CD4-positive, alpha-beta T cell treated with Interleukin-4 for 4 hours (primary cell): ENCODE results near the gene SESTD1.

Experiments
- DNase-seq: peaks from one replicate; pipeline ENCODE4 v3.0.0-alpha.2; 2020

Gene SESTD1

GRCh38 chr2:179264368-179265081, at the start of gene SESTD1:
Gene SESTD1, minus strand, starts transcription at chr2:179264832. Its CDS starts 72,991 bp downstream, at chr2:179191841.
- DNase-seq = peak; percentile 23

GRCh38 chr2:179313057-179313456, 48.4 kb upstream of the SESTD1 start:
- no peak for DNase-seq

GRCh38 chr2:179311101-179311500, 46.5 kb upstream of the SESTD1 start:
- DNase-seq = no peak

- no peak for DNase-seq
Observed at GRCh38 chr2:179307616-179308371, 43.2 kb upstream of the SESTD1 start.

- DNase-seq = no peak
Observed at GRCh38 chr2:179305125-179305524, 40.5 kb upstream of the SESTD1 start.

- no peak for DNase-seq
Observed at GRCh38 chr2:179304424-179304823, 39.8 kb upstream of the SESTD1 start.

- DNase-seq = no peak
Observed at GRCh38 chr2:179302764-179303571, 38.3 kb upstream of the SESTD1 start.

- no peak for DNase-seq
Observed at GRCh38 chr2:179302149-179302548, 37.5 kb upstream of the SESTD1 start.

- peak; percentile 5 for DNase-seq
Observed at GRCh38 chr2:179298666-179299065, 34.0 kb upstream of the SESTD1 start.

- no peak for DNase-seq
Observed at GRCh38 chr2:179297927-179298326, 33.3 kb upstream of the SESTD1 start.

- no peak for DNase-seq
Observed at GRCh38 chr2:179290329-179290728, 25.7 kb upstream of the SESTD1 start.

GRCh38 chr2:179285060-179285459, 20.4 kb upstream of the SESTD1 start:
- DNase-seq = no peak

- no peak for DNase-seq
Observed at GRCh38 chr2:179277429-179278196, 13.0 kb upstream of the SESTD1 start.

- no peak for DNase-seq
Observed at GRCh38 chr2:179275253-179276012, 10.8 kb upstream of the SESTD1 start.

- no peak for DNase-seq
Observed at GRCh38 chr2:179274749-179275148, 10.1 kb upstream of the SESTD1 start.

GRCh38 chr2:179273461-179273962, 8.9 kb upstream of the SESTD1 start:
- DNase-seq = no peak

- no peak for DNase-seq
Observed at GRCh38 chr2:179272406-179273192, 8.0 kb upstream of the SESTD1 start.

- DNase-seq = no peak
Observed at GRCh38 chr2:179270689-179271088, 6.1 kb upstream of the SESTD1 start.

GRCh38 chr2:179268277-179268925, 3.8 kb upstream of the SESTD1 start:
- no peak for DNase-seq

- no peak for DNase-seq
Observed at GRCh38 chr2:179266271-179266670, 1.6 kb upstream of the SESTD1 start.
